Middle frontal gyrus (tissue), 1 donor: Measurements from ENCODE around the gene LRCH4.
A peak's percentile ranks its signal among the peaks of the same experiment; 100 is the strongest.
"Not testable (repeated sequence)": the region's sequence is repeated elsewhere in the genome, so short reads cannot be mapped to it uniquely, and the experiment has no call there.

Experiments
- DNase-seq: peaks from one replicate; pipeline ENCODE4 v3.0.0-alpha.2; 2015; ENCODE audit warnings: low spot score; ENCODE audit errors: extremely low spot score

The LRCH4 gene

DNA sequence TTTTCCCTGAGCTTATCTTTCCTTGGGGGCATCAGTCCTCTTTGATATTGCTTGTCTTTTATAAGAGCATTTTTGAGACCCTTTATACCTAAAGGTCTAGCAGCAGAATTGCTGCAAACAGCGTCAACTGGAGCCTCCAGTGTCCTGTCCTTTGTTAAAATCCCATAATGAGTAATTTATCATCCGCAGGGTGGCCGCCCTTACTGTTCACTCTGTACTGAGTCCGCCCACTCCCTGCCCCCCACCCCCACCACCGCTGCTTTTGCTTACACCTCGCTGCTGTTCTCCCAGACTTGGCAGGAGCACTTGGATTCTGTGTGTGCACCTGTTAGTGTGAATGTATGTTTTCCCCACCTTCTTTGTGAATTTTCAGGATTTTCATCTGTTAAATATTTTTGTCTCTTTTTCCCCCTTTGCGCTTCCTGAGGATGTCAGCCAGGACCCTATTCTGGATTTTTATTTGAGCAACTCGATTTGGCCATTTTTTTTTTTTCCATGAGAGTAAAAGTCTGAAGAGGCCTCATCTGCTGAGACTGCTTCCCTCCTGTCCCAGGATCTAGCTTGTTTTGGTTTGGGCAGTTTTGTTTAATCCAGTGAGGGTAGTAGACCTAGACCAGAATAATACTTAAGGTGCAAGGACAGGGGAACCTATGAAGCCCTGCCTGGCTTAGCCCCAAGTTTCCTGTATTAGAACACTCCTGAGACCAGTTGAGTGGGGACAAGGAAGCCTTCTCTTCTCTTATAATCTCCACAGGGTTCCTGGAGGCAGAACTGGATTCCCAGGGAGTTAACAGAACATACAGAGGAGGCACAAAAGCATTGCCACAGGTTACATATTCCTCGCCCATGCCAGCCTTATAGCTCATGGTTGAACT lies 38.8 kb downstream of the LRCH4 start:
- DNase-seq, result no peak

DNA sequence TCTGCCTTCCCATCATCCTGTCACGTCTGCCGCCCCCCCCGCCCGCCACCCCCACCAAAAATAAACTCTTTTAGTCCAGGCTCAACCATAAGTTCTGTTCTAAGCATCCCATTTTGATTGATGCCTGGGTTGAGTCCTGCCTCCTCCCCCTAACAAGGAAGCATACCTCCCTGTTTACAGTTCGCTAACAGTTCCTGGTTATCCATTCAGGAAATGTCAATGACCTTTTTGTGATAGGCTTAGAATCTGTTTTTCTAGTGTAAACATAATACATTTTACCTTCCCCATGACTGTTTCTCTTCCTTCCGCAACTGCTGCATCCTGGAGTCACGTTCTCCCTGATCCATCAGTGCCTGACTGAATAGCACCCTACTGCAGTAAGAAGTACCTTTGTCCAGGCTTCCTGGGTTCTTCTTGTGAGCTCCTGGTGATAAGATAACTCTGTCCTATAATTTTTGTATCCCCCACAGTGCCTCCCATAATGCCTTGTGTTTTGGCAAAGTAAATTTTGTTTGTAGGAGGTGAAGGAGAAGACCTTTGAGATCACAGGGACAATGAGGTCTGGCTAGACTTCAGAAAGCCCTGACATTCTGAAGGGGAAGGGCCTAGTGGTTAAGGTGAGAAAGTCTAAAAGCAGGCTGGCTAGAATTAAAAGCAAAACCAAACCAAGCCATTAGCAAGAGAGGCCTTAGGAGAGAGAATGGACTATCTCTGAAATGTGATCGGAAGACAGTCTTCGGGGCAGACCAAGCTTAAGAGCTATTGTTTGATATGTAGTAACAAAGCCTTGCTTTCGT lies 39.6 kb downstream of the LRCH4 start:
- no peak for DNase-seq

DNA sequence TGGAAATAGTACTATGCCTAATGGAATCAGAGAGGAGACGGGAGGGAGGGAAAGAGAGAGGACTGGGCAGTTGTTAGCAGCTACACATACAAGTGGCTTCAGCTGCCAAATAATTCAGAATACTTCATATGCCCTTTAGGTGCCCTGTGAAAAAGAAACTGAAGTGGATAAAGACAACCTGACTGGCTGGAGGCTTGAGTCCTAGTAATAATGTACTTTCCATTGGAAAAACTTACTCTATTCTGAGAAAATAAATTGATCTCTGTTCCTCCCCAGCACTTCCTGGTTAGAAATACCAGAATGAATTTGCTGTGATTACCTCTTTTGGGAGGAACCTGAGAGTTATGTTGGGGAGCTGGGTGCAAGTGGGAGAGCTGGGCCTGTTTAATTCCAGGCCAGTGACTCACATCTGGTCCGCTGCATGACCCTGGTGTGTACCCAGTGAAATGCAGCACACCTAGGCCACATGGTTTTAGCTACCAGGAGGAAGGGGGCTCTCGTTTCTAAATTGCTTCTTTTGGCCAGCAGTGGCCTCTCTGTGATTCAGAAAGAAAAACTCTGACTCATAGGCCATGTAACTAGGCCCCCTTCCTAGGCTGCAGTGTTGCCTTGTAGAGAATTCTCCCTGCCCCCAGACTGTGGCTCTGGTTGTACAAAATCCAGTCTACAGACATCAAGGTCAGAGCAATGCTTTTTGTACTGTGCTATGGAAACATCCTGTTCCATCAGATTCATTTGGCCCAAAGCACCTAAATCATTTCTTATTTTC lies 40.4 kb downstream of the LRCH4 start:
- DNase-seq, result no peak

DNA sequence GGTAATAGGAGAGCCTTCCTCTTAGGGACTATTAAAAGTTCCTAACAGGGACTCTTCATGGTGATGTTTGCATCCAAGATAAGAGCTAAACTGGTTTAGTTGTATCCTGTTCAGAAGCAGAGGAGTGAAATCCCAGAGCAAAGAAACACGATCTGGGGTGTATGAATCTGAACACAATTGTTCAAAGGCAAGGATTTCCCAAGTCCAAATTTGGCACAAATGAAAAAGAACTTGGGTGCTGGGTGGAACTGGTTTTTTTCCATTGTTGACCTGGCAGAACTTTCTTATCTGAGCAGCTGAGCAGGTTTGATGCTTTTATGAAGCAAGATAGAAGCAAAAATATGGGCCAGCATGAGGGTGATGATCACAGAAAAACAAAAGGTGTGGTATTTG lies 41.0 kb downstream of the LRCH4 start:
- no peak for DNase-seq

DNA sequence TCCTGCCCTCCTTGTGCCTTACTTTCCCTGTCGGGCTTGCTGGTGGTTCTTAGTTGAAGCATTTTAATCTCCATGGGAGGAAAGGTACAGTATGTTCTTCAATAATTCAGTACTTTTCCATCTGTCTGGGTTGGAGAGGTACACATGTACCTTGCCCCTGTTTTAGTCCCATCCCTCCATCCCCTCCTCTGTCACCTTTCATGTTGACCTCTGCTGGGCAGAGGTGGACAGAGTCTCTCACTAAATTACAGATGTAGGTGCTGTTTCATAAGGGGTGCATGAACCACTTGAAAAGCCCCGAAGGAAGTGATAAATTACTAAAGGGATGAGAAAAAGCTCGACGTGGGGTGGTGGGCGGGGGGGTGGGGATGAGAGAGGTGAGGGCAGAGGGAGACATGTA lies 41.5 kb downstream of the LRCH4 start:
- DNase-seq, result no peak

DNA sequence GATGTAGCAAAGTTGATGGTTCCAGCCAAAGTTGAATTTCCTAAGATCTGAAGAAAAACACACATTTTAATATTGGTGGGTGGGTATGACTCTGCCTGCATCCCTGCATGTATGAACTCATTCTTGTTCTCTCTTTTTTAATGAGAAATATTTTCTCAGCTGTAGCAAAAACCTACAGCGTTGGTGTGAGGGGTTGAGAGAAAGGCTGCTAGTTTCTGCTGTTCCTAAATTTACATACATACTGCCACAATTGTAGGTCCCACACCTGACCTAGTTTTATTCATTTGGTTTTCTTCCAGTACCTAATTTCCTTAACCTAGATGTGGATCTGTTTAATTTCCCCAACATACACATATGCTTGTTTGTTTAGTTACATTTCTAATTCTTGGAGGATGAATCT lies 42.3 kb downstream of the LRCH4 start:
- DNase-seq, result no peak

DNA sequence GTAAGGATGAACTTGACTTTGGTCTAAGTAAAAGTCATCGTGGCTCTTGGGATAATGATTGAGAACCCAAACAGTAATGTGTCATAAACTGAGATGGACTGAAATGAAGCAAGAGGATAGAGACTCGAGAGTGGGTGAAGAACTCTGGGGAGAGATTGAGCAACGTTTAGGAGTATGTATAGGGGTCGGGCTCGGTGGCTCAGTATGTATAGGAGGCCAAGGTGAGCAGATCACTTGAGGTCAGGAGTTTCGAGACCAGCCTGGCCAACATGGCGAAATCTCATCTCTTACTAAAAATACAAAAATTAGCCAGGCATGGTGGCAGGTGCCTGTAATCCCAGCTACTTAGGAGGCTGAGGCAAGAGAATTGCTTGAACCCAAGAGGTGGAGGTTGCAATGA lies 44.6 kb downstream of the LRCH4 start:
- DNase-seq, result not testable (repeated sequence)

DNA sequence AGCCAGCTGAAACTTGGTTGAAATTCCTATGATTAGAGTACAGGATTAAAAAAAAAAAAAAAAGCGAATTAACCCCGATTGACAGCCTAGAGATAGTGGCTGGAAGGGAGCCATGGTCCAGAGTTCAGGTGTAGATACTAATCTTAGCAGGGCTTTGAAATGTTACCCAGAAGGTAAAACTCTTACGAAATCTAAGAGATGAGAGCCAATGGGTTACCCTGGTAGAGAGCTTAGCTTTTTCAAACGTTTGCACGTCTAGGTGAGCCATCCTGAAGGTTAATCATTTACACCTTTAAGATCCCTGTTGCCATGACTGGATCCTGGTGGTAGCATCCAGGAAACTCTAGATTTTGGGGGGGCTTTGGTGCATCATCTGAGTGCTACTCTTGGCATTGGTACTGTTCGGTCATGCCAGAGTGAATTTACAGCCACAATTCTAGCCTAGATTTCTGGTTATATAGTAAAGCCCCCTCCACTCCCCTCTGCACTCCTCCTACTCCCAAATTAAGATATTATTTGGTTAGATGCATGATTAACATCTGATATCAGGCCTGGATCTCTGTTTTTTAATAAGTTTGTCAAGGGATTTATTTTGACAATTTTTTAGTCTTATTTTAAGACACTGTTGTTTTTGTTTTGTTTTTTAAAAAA lies 45.7 kb downstream of the LRCH4 start:
- DNase-seq, result no peak

DNA sequence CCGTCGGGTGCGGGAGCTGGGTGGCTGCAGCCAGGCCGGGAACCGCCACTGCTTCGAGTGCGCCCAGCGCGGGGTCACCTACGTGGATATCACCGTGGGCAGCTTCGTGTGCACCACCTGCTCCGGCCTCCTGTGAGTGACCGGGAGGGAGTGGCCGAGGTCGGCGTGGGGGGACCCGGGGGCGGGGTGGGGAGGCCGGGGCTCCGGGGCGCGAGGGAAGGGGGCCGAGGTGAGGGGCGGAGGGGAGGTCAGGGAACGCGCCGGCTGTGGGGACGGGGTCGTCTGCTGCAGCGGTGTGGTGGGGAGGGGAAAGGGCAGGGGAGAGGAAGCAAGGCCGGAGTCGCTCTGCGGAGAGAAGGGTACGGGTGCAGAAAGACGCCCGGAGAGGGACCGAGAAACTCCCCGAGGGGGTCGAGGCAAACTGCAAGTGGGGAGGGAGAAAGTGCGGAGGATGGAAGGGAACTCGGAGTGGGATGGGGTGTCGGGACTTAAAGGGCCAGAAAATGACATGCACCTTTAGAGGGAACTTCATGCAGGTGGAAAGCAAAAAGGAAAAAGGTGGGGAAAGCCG lies 46.4 kb downstream of the LRCH4 start:
- DNase-seq, result no peak

DNA sequence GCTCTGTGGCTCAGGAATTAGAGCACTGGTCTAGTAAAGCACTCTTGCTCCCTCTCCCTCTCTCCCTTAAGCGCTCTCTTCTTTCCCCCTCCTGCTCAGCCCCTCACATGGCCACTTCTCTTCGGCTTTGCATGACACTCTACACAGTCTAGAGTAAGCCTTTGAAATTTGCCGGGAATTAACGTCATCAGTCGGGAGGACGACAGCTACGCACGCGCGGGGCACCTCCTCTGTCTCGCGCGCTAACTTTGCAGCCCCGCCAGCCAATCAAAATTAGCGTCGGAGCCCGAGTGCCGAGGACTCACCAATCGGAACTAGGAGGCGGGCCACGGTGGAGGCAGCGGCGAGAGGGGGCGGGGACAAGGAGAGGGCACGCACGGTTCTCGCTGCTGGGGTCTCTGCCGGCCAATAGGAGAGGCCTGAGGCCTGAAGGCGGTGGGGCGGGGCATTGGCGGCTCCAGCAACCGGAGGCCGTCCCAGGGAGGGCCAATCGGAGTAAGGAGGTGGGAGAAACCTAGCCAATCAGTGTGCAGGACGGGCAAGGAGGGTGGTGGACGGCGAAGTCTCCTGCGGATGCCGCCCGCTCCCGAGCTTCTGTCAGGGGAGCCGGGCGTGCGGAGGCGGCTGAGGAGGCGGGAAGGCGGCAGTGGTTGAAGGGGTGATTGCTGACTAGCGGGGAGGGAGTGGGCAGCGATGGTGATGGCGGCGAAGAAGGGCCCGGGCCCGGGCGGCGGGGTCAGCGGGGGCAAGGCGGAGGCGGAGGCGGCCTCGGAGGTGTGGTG lies 47.1 kb downstream of the LRCH4 start, which contains the start of gene AGFG2:
Gene AGFG2, plus strand, starts transcription at position 550 of the 782 bp plus-strand sequence. Its CDS starts 144 bp downstream, at position 694.
- peak; percentile 99 for DNase-seq

DNA sequence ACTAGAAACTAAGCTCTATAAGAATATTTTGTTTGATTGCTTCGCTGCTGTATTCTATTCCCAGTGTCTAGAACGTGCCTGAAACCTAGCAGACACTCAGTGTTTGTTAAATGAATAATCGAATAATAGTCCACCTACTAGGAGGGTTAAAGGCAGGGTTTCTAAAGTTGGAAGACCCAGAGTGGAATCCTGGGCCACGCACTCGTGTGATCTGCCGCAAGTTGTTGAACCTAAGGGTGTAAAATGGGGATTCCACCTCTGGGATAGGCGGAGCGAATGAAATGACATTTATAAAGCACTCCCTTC lies 47.6 kb downstream of the LRCH4 start:
- DNase-seq, result no peak

DNA sequence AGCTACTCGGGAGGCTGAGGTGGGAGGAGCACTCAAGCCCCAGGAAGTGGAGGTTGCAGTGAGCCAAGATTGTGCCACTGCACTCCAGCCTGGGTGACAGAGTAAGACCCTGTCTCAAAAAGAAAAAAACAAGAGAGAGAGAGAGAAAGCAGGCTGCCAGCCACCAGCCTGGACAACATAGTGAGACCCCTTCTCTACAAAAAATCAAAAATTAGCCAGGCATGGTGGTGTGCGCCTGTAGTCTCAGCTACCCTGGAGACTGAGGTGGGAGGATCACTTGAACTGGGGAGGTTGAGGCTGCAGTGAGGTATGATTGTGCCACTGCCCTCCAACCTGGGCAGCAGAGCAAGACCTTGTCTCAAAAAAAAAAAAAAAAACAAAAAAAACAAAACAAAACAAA lies 49.2 kb downstream of the LRCH4 start:
- not testable (repeated sequence) for DNase-seq

DNA sequence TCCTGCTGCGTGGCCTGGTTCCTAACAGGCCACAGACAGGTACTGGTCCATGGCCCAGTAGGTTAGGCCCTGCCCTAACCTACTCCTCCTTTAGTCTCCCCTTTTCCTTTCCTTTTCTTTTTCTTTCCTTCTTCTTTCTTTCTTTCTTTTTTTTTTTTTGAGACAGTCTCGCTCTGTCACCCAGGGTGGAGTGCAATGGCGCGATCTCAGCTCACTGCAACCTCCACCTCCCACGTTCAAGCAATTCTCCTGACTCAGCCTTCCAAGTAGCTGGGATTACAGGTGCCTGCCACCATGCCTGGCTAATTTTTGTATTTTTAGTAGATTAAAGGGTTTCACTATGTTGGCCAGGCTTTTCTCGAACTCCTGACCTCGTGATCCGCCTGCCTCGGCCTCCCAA lies 49.9 kb downstream of the LRCH4 start:
- DNase-seq, result not testable (repeated sequence)

DNA sequence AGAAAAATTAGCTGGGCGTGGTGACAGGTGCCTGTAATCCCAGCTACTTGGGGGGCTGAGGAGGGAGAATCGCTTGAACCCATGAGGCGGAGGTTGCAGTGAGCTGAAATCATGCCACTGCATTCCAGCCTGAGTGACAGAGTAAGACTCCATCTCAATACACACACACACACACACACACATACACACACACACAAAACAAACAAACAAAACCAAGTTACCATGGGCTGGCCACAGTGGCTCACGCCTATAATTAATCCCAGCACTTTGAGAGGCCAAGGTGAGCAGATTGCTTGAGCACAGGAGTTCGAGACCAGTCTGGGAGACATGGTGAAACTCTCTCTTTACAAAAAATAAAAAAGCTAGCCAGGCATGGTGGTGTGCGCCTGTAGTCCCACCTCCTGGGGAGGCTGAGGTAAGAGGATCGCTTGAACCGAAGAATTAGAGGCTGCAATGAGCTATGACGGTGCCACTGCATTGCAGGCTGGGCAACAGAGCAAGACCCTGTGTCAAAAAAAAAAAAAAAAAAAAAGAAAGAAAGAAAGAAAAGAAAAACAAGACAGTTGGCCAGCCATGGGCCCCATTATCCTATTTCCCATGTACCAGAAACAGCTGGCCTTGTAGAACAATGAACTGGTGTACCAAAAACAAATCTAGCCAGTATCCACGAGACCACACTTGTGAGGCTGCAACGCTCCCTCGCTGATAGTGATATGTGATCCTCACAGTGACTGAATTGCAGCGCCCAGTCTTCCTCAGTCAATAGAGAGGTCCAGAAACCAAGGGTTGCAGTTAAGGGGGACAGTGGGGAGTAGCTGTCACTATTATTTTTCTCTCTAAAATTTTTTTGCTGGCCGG lies 53.5 kb downstream of the LRCH4 start:
- DNase-seq, result no peak

DNA sequence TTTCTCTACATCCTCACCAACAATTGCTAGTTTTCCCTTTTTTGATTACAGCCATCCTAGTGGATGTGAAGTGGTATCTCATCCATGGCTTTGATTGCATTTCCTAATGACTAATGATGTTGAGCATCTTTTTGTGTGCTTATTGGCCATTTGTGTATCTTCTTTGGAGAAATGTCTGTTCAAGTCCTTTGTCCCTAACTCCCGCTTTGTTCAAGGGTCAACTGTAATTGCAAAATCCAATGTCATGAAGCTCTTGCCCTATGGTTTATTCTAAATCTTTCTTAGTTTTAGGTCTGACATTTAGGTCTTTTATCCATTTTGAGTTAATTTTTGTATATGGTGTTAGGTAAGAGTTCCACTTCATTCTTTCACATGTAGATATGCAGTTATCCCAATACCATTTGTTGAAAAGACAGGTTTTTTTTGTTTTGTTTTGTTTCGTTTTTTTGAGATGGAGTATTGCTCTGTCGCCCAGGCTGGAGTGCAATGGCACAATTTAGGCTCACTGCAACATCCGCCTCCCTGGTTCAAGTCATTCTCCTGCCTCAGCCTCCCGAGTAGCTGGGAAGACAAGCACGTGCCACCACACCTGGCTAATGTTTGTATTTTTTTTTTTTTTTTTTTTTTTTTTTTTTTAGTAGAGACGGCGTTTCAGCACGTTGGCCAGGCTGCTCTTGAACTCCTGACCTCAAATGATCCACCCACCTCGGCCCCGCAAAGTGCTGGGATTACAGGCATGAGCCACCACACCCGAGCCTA lies 57.6 kb downstream of the LRCH4 start:
- DNase-seq, result not testable (repeated sequence)
